ACC112 (cell line): ENCODE measurements around the gene PRDM10.
A peak's percentile ranks its signal among the peaks of the same experiment; 100 is the strongest.

ENCODE experiments used
- H2AFZ ChIP-seq: fragments of 200-600 bp; sonication (generic); one replicate; pipeline ENCODE4 v1.6.0; 2017; ENCODE audit warnings: antibody characterized with exemption, low read length; ENCODE audit not compliant: unreplicated experiment
- H3K27ac ChIP-seq: fragments of 200-600 bp; sonication (generic); 2 replicates; pipeline ENCODE4 v1.5.1; 2014; ENCODE audit warnings: low read depth, mild to moderate bottlenecking, antibody characterized with exemption, low read length, moderate library complexity
- H3K27me3 ChIP-seq: fragments of 200-600 bp; sonication (generic); 2 replicates; pipeline ENCODE4 v1.6.1; 2014; ENCODE audit warnings: mild to moderate bottlenecking, antibody characterized with exemption, low read length, moderate library complexity, mixed read lengths; ENCODE audit not compliant: insufficient read depth
- H3K36me3 ChIP-seq: fragments of 200-600 bp; sonication (generic); 2 replicates; pipeline ENCODE4 v1.6.1; 2016; ENCODE audit warnings: mild to moderate bottlenecking, antibody characterized with exemption, low read length, moderate library complexity, mixed read lengths; ENCODE audit not compliant: insufficient read depth
- H3K4me1 ChIP-seq: fragments of 200-600 bp; sonication (generic); one replicate; pipeline ENCODE4 v1.6.1; 2016; ENCODE audit warnings: low read length, mixed read lengths; ENCODE audit not compliant: insufficient read depth, unreplicated experiment, control insufficient read depth
- H3K4me3 ChIP-seq: fragments of 200-600 bp; sonication (generic); 2 replicates; pipeline ENCODE4 v1.5.1; 2014; ENCODE audit warnings: mild to moderate bottlenecking, low read depth, low read length
- H3K79me2 ChIP-seq: fragments of 200-600 bp; sonication (generic); one replicate; pipeline ENCODE4 v1.6.0; 2016; ENCODE audit warnings: low read length; ENCODE audit not compliant: control insufficient read depth, unreplicated experiment, insufficient read depth

PRDM10 gene

DNA sequence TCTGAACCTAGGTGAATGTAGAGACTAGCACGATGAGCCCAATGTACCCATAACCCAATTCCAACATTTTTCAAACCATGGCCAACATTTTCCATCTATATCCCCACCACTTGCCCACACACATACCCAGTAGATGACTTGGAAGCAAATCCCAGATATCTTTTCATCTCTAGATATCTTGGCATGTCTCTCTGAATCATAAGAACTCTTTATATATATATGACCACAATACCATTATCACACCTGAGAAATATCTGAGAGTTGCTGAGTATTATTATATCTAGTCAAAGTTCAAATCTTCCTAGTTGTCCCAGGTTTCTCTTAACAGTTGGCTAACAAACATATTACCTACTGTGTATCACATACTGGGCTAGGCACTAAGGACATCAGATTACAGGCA lies 69.4 kb downstream of the PRDM10 start:
- no peak overlapping the region for H3K4me3 ChIP-seq
- H3K79me2 ChIP-seq, result no peaks in the 10 kb centered on the region
- H3K4me1 ChIP-seq, result no peaks in the 10 kb centered on the region
- H3K27me3 ChIP-seq, result no peaks in the 10 kb centered on the region
- H3K36me3 ChIP-seq, result no peaks in the 10 kb centered on the region
- no peak overlapping the region for H2AFZ ChIP-seq
- H3K27ac ChIP-seq, result no peak overlapping the region

DNA sequence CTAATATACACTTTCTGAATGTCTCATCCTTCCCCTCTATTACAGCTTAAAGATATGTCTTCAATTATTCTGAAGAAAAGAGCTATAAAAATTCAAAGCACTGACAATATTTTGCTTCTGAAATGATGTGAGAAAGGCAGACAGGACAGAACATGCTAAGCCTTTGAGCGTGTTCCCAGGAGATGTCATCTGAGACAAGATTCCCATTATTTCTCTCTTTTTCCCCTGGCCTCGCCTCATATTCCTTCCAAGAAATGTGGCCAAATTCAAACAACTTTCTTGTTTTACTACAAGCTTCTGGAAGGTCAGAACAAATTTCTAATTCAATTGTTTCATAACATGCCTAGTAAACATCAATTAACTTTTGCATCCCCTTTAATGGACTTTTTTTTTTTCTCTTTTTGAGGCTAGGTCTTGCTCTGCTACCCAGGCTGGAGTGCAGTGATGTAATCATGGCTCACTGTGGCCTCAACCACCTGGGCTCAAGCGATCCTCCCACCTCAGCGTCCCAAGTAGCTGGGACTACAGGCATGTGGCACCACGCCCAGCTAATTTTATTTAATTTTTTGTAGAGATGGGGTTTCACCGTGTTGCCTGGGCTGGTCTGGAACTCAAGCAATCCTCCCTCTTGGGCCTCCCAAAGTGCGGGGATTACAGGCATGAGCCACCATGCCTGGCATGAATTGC lies 70.1 kb downstream of the PRDM10 start:
- H3K27ac ChIP-seq, result no peak overlapping the region
- H3K27me3 ChIP-seq, result no peaks in the 10 kb centered on the region
- no peak overlapping the region for H3K4me3 ChIP-seq
- H3K79me2 ChIP-seq, result no peaks in the 10 kb centered on the region
- H2AFZ ChIP-seq, result no peak overlapping the region
- H3K4me1 ChIP-seq, result no peaks in the 10 kb centered on the region
- H3K36me3 ChIP-seq, result no peaks in the 10 kb centered on the region

DNA sequence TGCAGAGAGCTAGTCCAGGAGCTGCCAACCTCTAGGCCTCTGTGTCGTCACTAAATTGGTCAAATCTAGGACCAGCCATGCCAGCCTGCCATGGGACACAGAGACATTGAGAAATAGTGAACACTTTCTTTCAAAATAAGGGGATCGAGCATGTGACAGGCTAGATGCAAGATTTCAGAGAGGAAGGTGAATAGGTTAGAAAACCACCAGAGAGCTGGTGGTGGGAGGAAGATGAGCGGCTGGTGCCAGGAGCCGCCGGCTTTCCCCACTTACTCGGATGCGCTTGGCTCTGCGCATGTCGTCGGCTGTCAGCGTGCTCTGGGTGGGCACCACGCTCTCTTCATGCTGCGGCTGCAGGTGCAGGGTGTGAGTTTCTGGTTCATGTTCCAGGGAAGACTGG lies 71.9 kb downstream of the PRDM10 start:
- H3K27me3 ChIP-seq, result no peaks in the 10 kb centered on the region
- no peaks in the 10 kb centered on the region for H3K79me2 ChIP-seq
- no peak overlapping the region for H3K4me3 ChIP-seq
- no peak overlapping the region for H3K27ac ChIP-seq
- H3K4me1 ChIP-seq, result no peaks in the 10 kb centered on the region
- H3K36me3 ChIP-seq, result no peaks in the 10 kb centered on the region
- H2AFZ ChIP-seq, result no peak overlapping the region

DNA sequence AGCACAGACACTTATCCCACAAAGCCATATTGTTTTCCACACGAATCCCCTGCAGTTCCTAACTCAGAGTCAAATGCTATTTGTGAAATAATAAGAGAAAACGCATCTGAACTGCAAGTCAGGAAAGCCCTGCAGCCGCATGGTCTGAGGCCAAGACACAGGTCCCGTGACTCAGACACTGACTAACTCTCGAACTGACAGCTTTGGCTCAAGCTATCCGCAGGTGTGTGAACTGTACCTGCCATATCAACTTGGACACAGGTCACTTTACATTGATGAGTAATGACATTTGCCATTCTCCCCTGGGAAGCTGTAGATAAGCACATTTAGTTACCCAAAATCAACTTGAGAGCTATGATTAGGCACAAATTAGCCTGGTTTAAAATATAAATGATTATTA lies 72.3 kb downstream of the PRDM10 start:
- H3K27me3 ChIP-seq, result no peaks in the 10 kb centered on the region
- no peak overlapping the region for H3K4me3 ChIP-seq
- no peak overlapping the region for H3K27ac ChIP-seq
- H3K4me1 ChIP-seq, result no peaks in the 10 kb centered on the region
- no peaks in the 10 kb centered on the region for H3K79me2 ChIP-seq
- H3K36me3 ChIP-seq, result no peaks in the 10 kb centered on the region
- no peak overlapping the region for H2AFZ ChIP-seq

DNA sequence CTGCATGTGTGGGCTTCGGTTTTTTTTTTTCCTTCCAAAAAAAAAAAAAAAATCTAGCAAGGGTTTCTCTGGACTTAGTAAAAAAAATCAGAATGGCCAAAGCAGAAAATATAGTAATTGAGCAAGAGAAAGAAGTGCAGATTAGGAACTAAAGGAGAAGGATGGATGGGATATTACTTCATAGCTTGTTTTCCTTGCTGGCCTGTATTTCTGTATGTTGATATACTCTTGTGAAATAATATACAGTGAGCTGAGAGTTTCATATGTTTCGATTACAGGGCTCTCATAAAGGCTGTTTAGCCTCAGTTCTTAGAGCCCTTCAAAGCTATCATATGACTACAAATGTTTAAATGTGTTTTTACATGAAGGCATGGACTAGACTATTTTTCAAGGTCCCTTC lies 72.9 kb downstream of the PRDM10 start:
- H3K36me3 ChIP-seq, result no peaks in the 10 kb centered on the region
- no peak overlapping the region for H3K27ac ChIP-seq

DNA sequence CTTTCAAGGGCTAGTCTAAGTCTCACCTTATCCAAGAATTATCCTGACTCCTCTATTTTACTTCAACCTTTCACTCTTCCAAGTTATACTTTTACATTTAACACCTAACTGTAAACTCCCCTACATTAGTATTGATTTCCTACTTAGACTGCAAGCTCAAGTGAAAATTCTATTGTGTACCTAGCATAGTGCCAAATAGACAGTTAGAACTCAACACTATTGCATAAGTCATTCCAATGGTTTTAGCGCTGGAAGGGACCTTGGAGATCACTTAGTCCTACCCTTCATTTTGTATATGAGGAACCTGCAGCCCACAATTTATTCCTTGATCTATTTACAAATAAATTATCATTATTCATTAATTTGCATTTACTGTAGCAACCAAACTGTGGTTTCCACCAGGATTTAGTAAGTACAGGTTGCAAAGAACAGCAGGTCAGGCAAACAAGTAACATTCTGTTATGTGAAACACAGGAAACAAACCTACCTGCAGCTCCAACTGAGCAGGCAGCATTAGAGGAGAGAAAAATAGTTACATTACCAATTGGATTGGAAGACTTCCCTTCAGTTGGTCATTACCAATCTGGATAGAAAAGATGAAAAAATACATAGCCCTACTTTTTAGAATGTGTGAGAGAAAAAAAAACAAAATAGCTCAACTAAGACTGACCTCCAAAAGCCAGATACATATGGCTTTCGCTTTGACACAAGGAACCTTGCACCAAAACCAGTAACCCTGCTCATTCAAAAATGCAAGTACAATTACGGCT lies 73.5 kb downstream of the PRDM10 start:
- no peak overlapping the region for H3K4me3 ChIP-seq
- H3K79me2 ChIP-seq, result no peaks in the 10 kb centered on the region
- no peaks in the 10 kb centered on the region for H3K4me1 ChIP-seq
- no peak overlapping the region for H2AFZ ChIP-seq
- no peak overlapping the region for H3K27ac ChIP-seq
- H3K36me3 ChIP-seq, result no peaks in the 10 kb centered on the region
- no peaks in the 10 kb centered on the region for H3K27me3 ChIP-seq

More for the DNA sequence above, 72.9 kb downstream of the PRDM10 start:
- H2AFZ ChIP-seq, result no peak overlapping the region
- H3K4me1 ChIP-seq, result no peaks in the 10 kb centered on the region
- H3K4me3 ChIP-seq, result no peak overlapping the region
- H3K27me3 ChIP-seq, result no peaks in the 10 kb centered on the region
- no peaks in the 10 kb centered on the region for H3K79me2 ChIP-seq

DNA sequence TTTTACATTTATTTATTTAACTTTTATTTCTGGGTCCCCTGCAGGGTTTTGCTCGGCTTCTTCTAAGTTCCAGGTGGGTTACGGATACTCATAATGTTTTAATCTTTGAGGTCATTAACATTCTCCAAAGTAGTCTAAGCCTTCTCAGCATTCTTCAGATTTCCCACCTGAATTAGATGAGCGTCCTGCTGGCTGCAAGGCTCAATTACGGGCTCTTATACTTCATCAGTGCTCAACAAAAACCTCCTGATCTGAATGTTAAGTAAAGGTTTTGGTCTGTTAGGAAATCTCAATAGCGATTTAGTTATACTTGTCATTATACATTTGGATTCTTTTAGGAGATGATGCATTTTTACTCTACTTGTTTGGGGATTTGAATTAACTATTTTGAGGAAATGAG lies 80.0 kb downstream of the PRDM10 start:
- no peaks in the 10 kb centered on the region for H3K27me3 ChIP-seq
- no peak overlapping the region for H2AFZ ChIP-seq
- no peak overlapping the region for H3K27ac ChIP-seq
- no peak overlapping the region for H3K4me3 ChIP-seq
- H3K79me2 ChIP-seq, result no peaks in the 10 kb centered on the region
- no peaks in the 10 kb centered on the region for H3K4me1 ChIP-seq
- H3K36me3 ChIP-seq, result no peaks in the 10 kb centered on the region

DNA sequence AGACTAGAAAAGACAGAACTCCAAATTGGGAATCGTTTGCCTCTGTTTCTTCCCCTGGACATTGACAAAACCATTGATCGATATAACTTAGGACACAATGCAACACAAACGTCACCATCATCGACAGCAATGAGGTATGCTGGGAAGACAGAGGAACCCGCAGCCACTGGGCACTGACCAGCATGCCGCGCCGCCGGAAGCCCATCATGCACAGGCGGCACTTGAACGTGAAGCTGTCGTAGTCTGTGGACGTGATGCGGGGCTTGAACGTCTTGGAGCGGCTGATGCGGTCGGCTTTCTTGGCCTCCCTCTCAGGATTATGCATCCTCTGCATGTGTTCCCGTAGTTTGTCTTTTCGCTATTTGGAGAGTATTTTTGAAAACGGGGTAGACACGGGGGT lies 84.3 kb downstream of the PRDM10 start:
- Histone ChIP-seq H3K27me3 (no peaks in the 10 kb centered on the region), H3K4me3 (no peak overlapping the region), H3K36me3 (no peaks in the 10 kb centered on the region), H3K79me2 (no peaks in the 10 kb centered on the region), H3K4me1 (no peaks in the 10 kb centered on the region), H3K27ac (no peak overlapping the region), H2AFZ (no peak overlapping the region)

DNA sequence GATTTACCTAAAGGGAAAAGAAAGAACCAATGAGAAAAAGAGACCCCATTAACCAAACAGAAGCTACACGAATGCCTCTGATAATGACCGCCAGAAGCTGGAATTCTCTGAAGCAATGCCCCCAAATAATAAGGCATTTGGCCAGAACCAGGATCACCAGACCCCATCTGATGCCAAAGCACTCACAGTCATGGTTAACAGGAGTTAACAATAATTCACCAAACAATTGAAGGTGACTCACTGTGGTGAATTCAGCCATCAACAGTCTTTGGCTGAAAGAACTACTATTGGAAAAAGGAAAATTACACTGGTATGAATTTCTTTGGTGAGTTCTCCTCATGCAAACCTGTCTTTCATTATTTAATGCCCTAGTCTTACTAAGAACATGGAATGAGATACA lies 85.4 kb downstream of the PRDM10 start:
- Histone ChIP-seq H3K79me2 (no peaks in the 10 kb centered on the region), H2AFZ (no peak overlapping the region), H3K4me1 (no peaks in the 10 kb centered on the region), H3K4me3 (no peak overlapping the region), H3K36me3 (no peaks in the 10 kb centered on the region), H3K27ac (no peak overlapping the region), H3K27me3 (no peaks in the 10 kb centered on the region)

DNA sequence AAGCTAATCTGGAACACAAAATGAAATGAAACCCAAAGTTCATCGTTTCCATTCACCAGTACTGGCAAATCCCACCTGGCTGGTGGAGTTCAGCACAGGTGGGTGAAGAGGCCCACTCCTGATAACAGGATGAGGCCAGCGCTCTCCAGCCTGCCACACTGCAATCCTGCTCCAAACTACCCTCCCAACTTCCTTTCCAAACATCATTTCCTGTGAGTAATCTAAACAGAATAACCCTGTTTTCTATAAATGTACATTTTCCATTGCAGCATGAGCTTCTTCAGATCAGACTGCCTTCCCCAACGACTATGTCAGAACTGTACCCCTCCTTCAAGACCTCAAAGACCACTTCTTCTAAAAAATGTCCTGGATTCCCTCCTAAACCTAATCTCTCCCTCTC lies 91.3 kb downstream of the PRDM10 start:
- Histone ChIP-seq H2AFZ (peak overlapping the region; percentile 15), H3K36me3 (peaks cover 4% of the 10 kb centered on the region; the same call in 1 of the 2 replicates), H3K79me2 (no peaks in the 10 kb centered on the region), H3K27me3 (no peaks in the 10 kb centered on the region), H3K4me1 (peaks cover 9% of the 10 kb centered on the region), H3K27ac (peak overlapping the region; percentile 59), H3K4me3 (no peak overlapping the region)

DNA sequence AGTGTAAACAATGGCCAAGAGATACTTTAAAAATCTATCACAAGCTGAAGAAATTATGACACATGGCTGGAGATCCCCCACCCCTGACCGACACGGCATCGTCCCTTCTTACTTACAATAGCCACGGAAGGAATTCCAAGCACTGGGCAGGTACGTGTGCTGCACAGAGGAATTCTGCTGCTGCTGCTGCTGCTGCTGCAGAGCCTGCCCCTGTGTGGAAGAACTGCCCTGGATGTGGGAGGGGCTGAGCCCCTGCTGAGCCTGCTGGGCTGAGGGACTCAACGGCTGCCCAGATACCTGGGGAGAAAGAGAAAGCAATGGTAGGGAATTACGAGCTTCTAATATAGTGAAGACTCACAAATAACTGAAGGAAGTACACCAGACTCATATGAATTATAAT lies 92.3 kb downstream of the PRDM10 start:
- H3K4me1 ChIP-seq, result peaks cover 9% of the 10 kb centered on the region
- no peaks in the 10 kb centered on the region for H3K27me3 ChIP-seq
- no peak overlapping the region for H3K27ac ChIP-seq
- no peaks in the 10 kb centered on the region for H3K79me2 ChIP-seq
- H3K36me3 ChIP-seq, result peaks cover 4% of the 10 kb centered on the region; the same call in 1 of the 2 replicates
- no peak overlapping the region for H3K4me3 ChIP-seq
- H2AFZ ChIP-seq, result no peak overlapping the region
